Neural cell (in vitro differentiated cells): ENCODE results near the gene ACOXL. TPM values are rescaled to one million over a fixed set of nuclear protein-coding genes. Genes with fewer than 3 reads are reported as not detected.

Experiments
- H2AFZ ChIP-seq: fragments of 200-600, 300-800 bp; sonication (generic), shearing (Covaris generic); 2 replicates; pipeline ENCODE4 v1.6.0; 2014; ENCODE audit warnings: low read depth, mild to moderate bottlenecking, antibody characterized with exemption, low read length, moderate library complexity
- H3F3A ChIP-seq: fragments of 200-600 bp; shearing (Covaris generic); 2 replicates; pipeline ENCODE4 v1.6.1; 2016; ENCODE audit warnings: mild to moderate bottlenecking, moderate library complexity, mixed read lengths, antibody characterized with exemption, low read length; ENCODE audit not compliant: insufficient read depth, poor library complexity, severe bottlenecking
- H3K27ac ChIP-seq: fragments of 200-600, 300-800 bp; sonication (generic), shearing (Covaris generic); 2 replicates; pipeline ENCODE4 v1.5.1; 2014; ENCODE audit warnings: mild to moderate bottlenecking, low read length, moderate library complexity
- H3K27me3 ChIP-seq: fragments of 300-800, 200-600 bp; sonication (generic), shearing (Covaris generic); 2 replicates; pipeline ENCODE4 v1.6.0; 2014; ENCODE audit warnings: mild to moderate bottlenecking, low read depth, low read length, moderate library complexity; ENCODE audit not compliant: insufficient read depth
- H3K36me3 ChIP-seq: fragments of 300-800, 200-600 bp; sonication (generic), shearing (Covaris generic); 2 replicates; pipeline ENCODE4 v1.5.1; 2014; ENCODE audit warnings: mild to moderate bottlenecking, antibody characterized with exemption, low read length, moderate library complexity; ENCODE audit not compliant: insufficient read depth
- H3K4me2 ChIP-seq: fragments of 300-800, 200-600 bp; sonication (generic), shearing (Covaris generic); 2 replicates; pipeline ENCODE4 v1.6.0; 2014; ENCODE audit warnings: mild to moderate bottlenecking, low read length
- H3K4me3 ChIP-seq: fragments of 300-800, 200-600 bp; sonication (generic), shearing (Covaris generic); 2 replicates; pipeline ENCODE4 v1.5.1; 2014; ENCODE audit warnings: mild to moderate bottlenecking, low read length, moderate library complexity
- H3K79me2 ChIP-seq: fragments of 200-600 bp; shearing (Covaris generic); replicated peaks from 2 replicates; pipeline ENCODE4 v1.6.0; 2014; ENCODE audit warnings: mild to moderate bottlenecking, low read length, moderate library complexity; ENCODE audit not compliant: insufficient read depth
- H3K9ac ChIP-seq: fragments of 300-800, 200-600 bp; sonication (generic), shearing (Covaris generic); 2 replicates; pipeline ENCODE4 v1.6.1; 2016; ENCODE audit warnings: mild to moderate bottlenecking, low read length, mixed read lengths
- H3K9me2 ChIP-seq: fragments of 200-600 bp; shearing (Covaris generic); 2 replicates; pipeline ENCODE4 v1.6.1; 2016; ENCODE audit warnings: mild to moderate bottlenecking, low read length, mixed read lengths; ENCODE audit not compliant: insufficient read depth
- H3K9me3 ChIP-seq: fragments of 200-600, 300-800 bp; sonication (generic), shearing (Covaris generic); 2 replicates; pipeline ENCODE4 v1.6.1; 2016; ENCODE audit warnings: mild to moderate bottlenecking, mixed run types, low read length, moderate library complexity, mixed read lengths
- H4K20me1 ChIP-seq: fragments of 200-600 bp; shearing (Covaris generic); 2 replicates; pipeline ENCODE4 v1.6.1; 2016; ENCODE audit warnings: mild to moderate bottlenecking, mixed run types; ENCODE audit not compliant: insufficient read depth
- EP300 ChIP-seq: fragments of 450-650 bp; conservative IDR thresholded peaks from 2 replicates; pipeline ENCODE4 v1.6.1; 2014; ENCODE audit warnings: antibody characterized with exemption, mild to moderate bottlenecking, moderate library complexity; ENCODE audit not compliant: poor library complexity, severe bottlenecking
- EZH2 ChIP-seq: fragments of 200-600, 300-800 bp; shearing (Covaris generic), sonication (generic); IDR thresholded peaks from 2 replicates; pipeline ENCODE4 v1.6.1; 2014; ENCODE audit warnings: antibody characterized with exemption, low read length, borderline replicate concordance, mild to moderate bottlenecking; ENCODE audit not compliant: insufficient read depth, poor library complexity, severe bottlenecking
- MXI1 ChIP-seq: fragments of 450-650 bp; conservative IDR thresholded peaks from 2 replicates; pipeline ENCODE4 v1.6.1; 2014; ENCODE audit warnings: antibody characterized with exemption, mild to moderate bottlenecking; ENCODE audit not compliant: poor library complexity, severe bottlenecking
- POLR2AphosphoS5 ChIP-seq: IDR thresholded peaks from 2 replicates; pipeline ENCODE4 v1.6.1; 2012
- RAD21 ChIP-seq: fragments of 450-650 bp; conservative IDR thresholded peaks from 2 replicates; pipeline ENCODE4 v1.6.1; 2014; ENCODE audit warnings: antibody characterized with exemption, mild to moderate bottlenecking, moderate library complexity
- REST ChIP-seq: IDR thresholded peaks from 2 replicates; pipeline ENCODE4 v1.6.1; 2012; ENCODE audit warnings: borderline replicate concordance
- SMC3 ChIP-seq: fragments of 450-650 bp; conservative IDR thresholded peaks from 2 replicates; pipeline ENCODE4 v1.6.1; 2014; ENCODE audit warnings: antibody characterized with exemption, mild to moderate bottlenecking, moderate library complexity; ENCODE audit not compliant: poor library complexity
- TAF1 ChIP-seq: IDR thresholded peaks from 2 replicates; pipeline ENCODE4 v1.6.1; 2012; ENCODE audit warnings: low read depth
- polyA plus RNA-seq: library from polyadenylated mRNA; depleted of rRNA; stranded (reverse); fragments of >200 nt; gene quantifications from 2 replicates; pipeline ENCODE4 v1.2.3, GENCODE V29; 2014
- TF ChIP-seq, protein P1 (sequence below): fragments of 450-650 bp; IDR thresholded peaks from 2 replicates; pipeline ENCODE4 v1.5.1; 2014; ENCODE audit warnings: antibody characterized with exemption, mild to moderate bottlenecking, moderate library complexity; ENCODE audit not compliant: poor library complexity, severe bottlenecking

Gene ACOXL
- polyA plus RNA-seq, 1 donor from 2014 or later: not detected

- H3K4me3 ChIP-seq: no peak overlapping the region
- TF ChIP-seq MXI1 (no peak), TAF1 (no peak)
- no peak overlapping the region for H3K27ac ChIP-seq
These were observed 429.6 kb downstream of the ACOXL start for GRCh38 chr2:111161971-111162370.

GRCh38 chr2:111162718-111163331 lies 430.5 kb downstream of the ACOXL start:
- Histone ChIP-seq H3K27me3 (no peaks in the 10 kb centered on the region), H3K27ac (no peak overlapping the region), H4K20me1 (no peaks in the 10 kb centered on the region), H3K9me2 (no peaks in the 10 kb centered on the region), H2AFZ (no peak overlapping the region), H3K9me3 (no peaks in the 10 kb centered on the region), H3K4me2 (no peak overlapping the region), H3K9ac (no peak overlapping the region), H3K36me3 (no peaks in the 10 kb centered on the region), H3K79me2 (no peaks in the 10 kb centered on the region), H3F3A (no peaks in the 10 kb centered on the region), H3K4me3 (no peak overlapping the region)
- TF ChIP-seq, protein P1, sequence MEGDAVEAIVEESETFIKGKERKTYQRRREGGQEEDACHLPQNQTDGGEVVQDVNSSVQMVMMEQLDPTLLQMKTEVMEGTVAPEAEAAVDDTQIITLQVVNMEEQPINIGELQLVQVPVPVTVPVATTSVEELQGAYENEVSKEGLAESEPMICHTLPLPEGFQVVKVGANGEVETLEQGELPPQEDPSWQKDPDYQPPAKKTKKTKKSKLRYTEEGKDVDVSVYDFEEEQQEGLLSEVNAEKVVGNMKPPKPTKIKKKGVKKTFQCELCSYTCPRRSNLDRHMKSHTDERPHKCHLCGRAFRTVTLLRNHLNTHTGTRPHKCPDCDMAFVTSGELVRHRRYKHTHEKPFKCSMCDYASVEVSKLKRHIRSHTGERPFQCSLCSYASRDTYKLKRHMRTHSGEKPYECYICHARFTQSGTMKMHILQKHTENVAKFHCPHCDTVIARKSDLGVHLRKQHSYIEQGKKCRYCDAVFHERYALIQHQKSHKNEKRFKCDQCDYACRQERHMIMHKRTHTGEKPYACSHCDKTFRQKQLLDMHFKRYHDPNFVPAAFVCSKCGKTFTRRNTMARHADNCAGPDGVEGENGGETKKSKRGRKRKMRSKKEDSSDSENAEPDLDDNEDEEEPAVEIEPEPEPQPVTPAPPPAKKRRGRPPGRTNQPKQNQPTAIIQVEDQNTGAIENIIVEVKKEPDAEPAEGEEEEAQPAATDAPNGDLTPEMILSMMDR: no peak
- TF ChIP-seq REST (no peak), TAF1 (no peak), EZH2 (no peak), POLR2AphosphoS5 (no peak), RAD21 (no peak), EP300 (no peak), MXI1 (no peak), SMC3 (no peak)

More at GRCh38 chr2:111161971-111162370, 429.6 kb downstream of the ACOXL start:
- Histone ChIP-seq H3K9ac (no peak overlapping the region), H3K9me3 (no peaks in the 10 kb centered on the region), H2AFZ (no peak overlapping the region), H3F3A (no peaks in the 10 kb centered on the region), H3K4me2 (no peak overlapping the region), H3K36me3 (no peaks in the 10 kb centered on the region), H3K9me2 (no peaks in the 10 kb centered on the region), H3K79me2 (no peaks in the 10 kb centered on the region), H3K27me3 (peaks cover 3% of the 10 kb centered on the region), H4K20me1 (no peaks in the 10 kb centered on the region)

DNA sequence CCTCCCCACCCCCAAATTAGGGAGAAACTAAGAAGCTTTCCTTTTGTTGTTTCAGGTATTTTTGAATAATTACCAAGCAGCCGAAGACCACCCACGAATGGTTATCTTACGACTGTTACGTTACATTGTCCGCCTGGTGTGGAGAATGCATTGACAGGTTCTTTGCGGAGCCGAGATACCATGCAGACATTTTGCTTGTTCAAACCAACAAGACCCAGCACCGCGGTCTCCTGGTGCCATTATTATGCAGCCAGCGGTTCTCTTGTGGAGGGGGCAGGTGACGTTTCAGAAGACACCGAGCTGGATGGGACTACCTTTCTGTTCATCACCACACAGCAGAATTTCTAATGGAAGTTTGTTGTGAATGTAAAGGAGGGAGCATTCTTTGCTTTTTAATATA lies 431.7 kb downstream of the ACOXL start:
- Histone ChIP-seq H3K4me2 (no peak overlapping the region), H2AFZ (no peak overlapping the region), H3F3A (no peaks in the 10 kb centered on the region), H3K27me3 (no peaks in the 10 kb centered on the region), H4K20me1 (no peaks in the 10 kb centered on the region), H3K9me2 (no peaks in the 10 kb centered on the region), H3K4me3 (no peak overlapping the region), H3K9me3 (no peaks in the 10 kb centered on the region), H3K9ac (no peak overlapping the region), H3K79me2 (no peaks in the 10 kb centered on the region), H3K36me3 (no peaks in the 10 kb centered on the region), H3K27ac (no peak overlapping the region)
- TF ChIP-seq EP300 (no peak), TAF1 (no peak), REST (no peak), EZH2 (no peak), RAD21 (no peak), MXI1 (no peak)
- TF ChIP-seq, protein P1: no peak
